NT2/D1 (cell line): ENCODE measurements around the gene ARRDC3.
"Not testable (repeated sequence)": the region's sequence is repeated elsewhere in the genome, so short reads cannot be mapped to it uniquely, and the experiment has no call there.

Experiments
- DNase-seq: peaks from one replicate; pipeline ENCODE4 v3.0.0-alpha.2; 2011; ENCODE audit warnings: low read depth, low spot score
- H3K27me3 ChIP-seq: 2 replicates; pipeline ENCODE4 v1.6.0; 2011; ENCODE audit warnings: mild to moderate bottlenecking; ENCODE audit not compliant: insufficient read length, insufficient read depth
- H3K36me3 ChIP-seq: 2 replicates; pipeline ENCODE4 v1.6.1; 2011; ENCODE audit warnings: mild to moderate bottlenecking, low read length, mixed read lengths; ENCODE audit not compliant: insufficient read depth, insufficient read length
- H3K4me1 ChIP-seq: 2 replicates; pipeline ENCODE4 v1.5.1; 2011; ENCODE audit not compliant: insufficient read depth, insufficient read length
- H3K4me3 ChIP-seq: 2 replicates; pipeline ENCODE4 v1.5.1; 2011; ENCODE audit warnings: low read depth; ENCODE audit not compliant: insufficient read length
- H3K9ac ChIP-seq: 2 replicates; pipeline ENCODE4 v1.6.0; 2011; ENCODE audit warnings: low read depth; ENCODE audit not compliant: insufficient read length
- H3K9me3 ChIP-seq: 2 replicates; pipeline ENCODE4 v1.5.1; 2011; ENCODE audit warnings: mild to moderate bottlenecking, low read length; ENCODE audit not compliant: insufficient read depth
- SUZ12 ChIP-seq: IDR thresholded peaks from 2 replicates; pipeline ENCODE4 v1.6.1; 2011; ENCODE audit not compliant: insufficient read length, insufficient read depth; ENCODE audit errors: extremely low read depth
- YY1 ChIP-seq: IDR thresholded peaks from 2 replicates; pipeline ENCODE4 v1.6.1; 2011; ENCODE audit not compliant: insufficient read length, insufficient read depth
- ZNF274 ChIP-seq: IDR thresholded peaks from 2 replicates; pipeline ENCODE4 v1.6.1; 2011; ENCODE audit warnings: mild to moderate bottlenecking, low read depth, low read length

Gene ARRDC3

GRCh38 chr5:91352831-91353695 lies 30.1 kb downstream of the ARRDC3 start:
- Histone ChIP-seq H3K4me1 (no peaks in the 10 kb centered on the region), H3K36me3 (no peaks in the 10 kb centered on the region), H3K27me3 (no peaks in the 10 kb centered on the region), H3K9ac (no peak overlapping the region), H3K9me3 (no peaks in the 10 kb centered on the region), H3K4me3 (no peak overlapping the region)
- TF ChIP-seq SUZ12 (no peak), YY1 (no peak), ZNF274 (no peak)
- DNase-seq, result no peak

- H3K4me3 ChIP-seq, result no peak overlapping the region
- DNase-seq, result no peak
- TF ChIP-seq YY1 (no peak), ZNF274 (no peak), SUZ12 (no peak)
- H3K9ac ChIP-seq, result no peak overlapping the region
- H3K27me3 ChIP-seq, result no peaks in the 10 kb centered on the region
- peaks cover 4% of the 10 kb centered on the region; the same call in 1 of the 2 replicates for H3K9me3 ChIP-seq
- H3K36me3 ChIP-seq, result no peaks in the 10 kb centered on the region
- H3K4me1 ChIP-seq, result peaks cover 2% of the 10 kb centered on the region
Observed at GRCh38 chr5:91345461-91345860, 37.7 kb downstream of the ARRDC3 start.

DNA sequence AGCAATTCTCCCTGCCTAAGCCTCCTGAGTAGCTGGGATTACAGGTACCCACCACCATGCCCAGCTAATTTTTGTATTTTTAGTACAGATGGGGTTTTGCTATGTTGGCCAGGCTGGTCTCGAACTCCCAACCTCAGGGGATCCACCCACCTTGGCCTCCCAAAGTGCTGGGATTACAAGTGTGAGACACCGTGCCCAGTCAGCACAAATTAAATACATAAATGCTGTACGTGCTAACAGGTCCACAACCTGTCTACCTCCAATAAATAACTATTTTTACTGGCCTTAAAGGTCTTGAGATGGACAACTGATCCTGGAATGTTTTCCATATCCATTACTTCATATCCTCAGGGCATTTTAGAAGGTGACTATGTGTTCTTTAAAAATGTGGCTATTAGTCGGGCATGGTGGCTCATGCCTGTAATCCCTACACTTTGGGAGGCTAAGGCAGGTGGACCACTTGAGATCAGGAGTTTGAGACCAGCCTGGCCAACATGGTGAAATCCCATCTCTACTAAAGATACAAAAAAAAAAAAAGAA lies 38.4 kb downstream of the ARRDC3 start:
- not testable (repeated sequence) for H3K36me3 ChIP-seq, DNase-seq, H3K4me1 ChIP-seq, H3K27me3 ChIP-seq, H3K4me3 ChIP-seq, H3K9me3 ChIP-seq, H3K9ac ChIP-seq

DNA sequence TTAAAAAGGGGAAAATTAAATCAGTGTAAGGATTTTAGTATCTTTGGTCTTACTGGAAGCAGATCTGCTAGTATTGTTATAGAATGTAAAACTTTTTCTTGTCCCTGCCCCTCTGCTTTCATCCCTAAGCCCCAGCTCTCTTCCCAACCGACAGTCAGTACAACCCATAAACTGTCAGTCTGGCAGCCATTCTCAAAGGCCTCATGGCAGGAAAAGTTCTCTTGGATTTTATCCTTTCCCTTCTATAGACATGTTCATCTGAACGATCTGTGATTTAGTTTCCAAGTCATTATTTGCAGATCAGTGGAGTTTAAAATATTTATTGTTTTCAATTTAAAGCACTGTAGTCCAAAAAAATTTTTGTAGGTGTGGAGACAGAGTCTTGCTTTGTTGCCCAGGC lies 39.2 kb downstream of the ARRDC3 start:
- H3K9ac ChIP-seq, result no peak overlapping the region

DNA sequence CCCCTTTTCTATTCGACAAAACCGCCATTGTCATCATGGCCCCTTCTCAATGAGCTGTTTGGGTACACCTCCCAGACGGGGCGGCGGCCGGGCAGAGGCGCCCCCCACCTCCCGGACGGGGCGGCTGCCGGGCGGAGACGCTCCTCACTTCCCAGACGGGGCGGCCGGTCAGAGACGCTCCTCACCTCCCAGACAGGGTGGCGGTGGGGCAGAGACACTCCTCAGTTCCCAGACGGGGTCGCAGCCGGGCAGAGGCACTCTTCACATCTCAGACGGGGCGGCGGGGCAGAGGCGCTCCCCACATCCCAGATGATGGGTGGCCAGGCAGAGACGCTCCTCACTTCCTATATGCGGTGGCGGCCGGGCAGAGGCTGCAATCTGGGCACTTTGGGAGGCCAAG lies 40.2 kb downstream of the ARRDC3 start:
- not testable (repeated sequence) for DNase-seq, H3K9ac ChIP-seq, H3K4me3 ChIP-seq, H3K9me3 ChIP-seq, H3K36me3 ChIP-seq, H3K27me3 ChIP-seq, H3K4me1 ChIP-seq

More for the DNA sequence above, 39.2 kb downstream of the ARRDC3 start:
- no peak for TF ChIP-seq SUZ12
- DNase-seq, result no peak
- Histone ChIP-seq H3K9me3 (peaks cover 4% of the 10 kb centered on the region; the same call in 1 of the 2 replicates), H3K4me3 (no peak overlapping the region), H3K36me3 (no peaks in the 10 kb centered on the region), H3K27me3 (no peaks in the 10 kb centered on the region), H3K4me1 (peaks cover 2% of the 10 kb centered on the region)

DNA sequence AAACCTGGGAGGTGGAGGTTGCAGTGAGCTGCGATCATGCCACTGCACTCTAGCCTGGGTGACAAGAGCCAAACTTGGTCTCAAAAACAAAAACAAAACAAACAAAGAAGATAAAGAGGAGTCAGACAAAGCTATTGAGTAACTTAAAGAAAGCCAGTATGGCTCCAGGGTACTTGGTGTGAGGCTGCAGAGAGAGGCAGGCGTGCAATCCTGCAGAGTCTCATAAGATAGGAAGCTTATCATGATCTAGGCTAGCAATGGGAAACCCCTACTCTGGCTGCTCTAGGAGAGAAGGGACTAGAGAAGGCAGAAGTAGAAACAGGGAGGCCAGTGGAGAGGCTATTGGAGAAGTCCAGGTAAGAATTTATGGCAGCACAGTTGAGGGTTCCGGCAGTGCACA lies 42.0 kb downstream of the ARRDC3 start:
- TF ChIP-seq ZNF274 (no peak), YY1 (no peak), SUZ12 (no peak)
- DNase-seq, result no peak
- Histone ChIP-seq H3K36me3 (no peaks in the 10 kb centered on the region), H3K4me1 (peaks cover 2% of the 10 kb centered on the region), H3K4me3 (no peak overlapping the region), H3K9me3 (peaks cover 4% of the 10 kb centered on the region; the same call in 1 of the 2 replicates), H3K27me3 (no peaks in the 10 kb centered on the region), H3K9ac (no peak overlapping the region)

GRCh38 chr5:91340532-91340931 lies 42.6 kb downstream of the ARRDC3 start:
- Histone ChIP-seq H3K36me3 (no peaks in the 10 kb centered on the region), H3K4me3 (no peak overlapping the region), H3K9me3 (peaks cover 4% of the 10 kb centered on the region; the same call in 1 of the 2 replicates), H3K9ac (no peak overlapping the region), H3K4me1 (peaks cover 2% of the 10 kb centered on the region), H3K27me3 (no peaks in the 10 kb centered on the region)
- DNase-seq, result no peak
- no peak for TF ChIP-seq ZNF274
